ENCODE results near the gene ODR4. TPM values are rescaled to one million over a fixed set of nuclear protein-coding genes. Genes with fewer than 3 reads are reported as not detected.
"Not testable (repeated sequence)": the region's sequence is repeated elsewhere in the genome, so short reads cannot be mapped to it uniquely, and the experiment has no call there.

Gene ODR4
- total and polyA plus RNA-seq, 10 donors, result 6.2 to 22.1 (median 16.9) TPM

DNA sequence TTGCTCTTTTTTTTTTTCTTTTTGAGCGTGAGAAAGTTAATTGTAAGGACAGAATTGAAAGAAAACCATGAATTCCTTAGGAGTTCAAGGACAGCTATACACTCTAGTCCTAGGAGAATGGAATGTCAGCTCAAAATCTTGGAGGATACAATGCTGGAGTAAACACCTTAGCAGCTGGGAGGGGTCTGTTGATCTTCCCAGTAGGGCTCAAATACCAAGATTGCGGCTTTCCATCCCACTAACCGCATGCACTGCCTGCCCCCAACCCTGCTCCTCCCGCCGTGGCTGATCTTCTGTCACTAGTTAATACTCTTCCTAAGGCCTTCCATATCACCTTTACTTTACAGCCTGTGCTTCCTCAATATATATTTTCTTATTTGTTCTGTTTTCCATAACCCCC is 87.9 kb downstream of the ODR4 start:
- intact Hi-C loops (cut with DNase I; ENCODE audit: low total_unique reads), result no loop called here
- no peak overlapping the region for H3K4me3 ChIP-seq
- no peak for TF ChIP-seq POLR2AphosphoS5 (IDR thresholded peaks at IDR 0.05)
- no peak for TF ChIP-seq POLR2A (IDR thresholded peaks at IDR 0.05)
- TF ChIP-seq, protein P1, sequence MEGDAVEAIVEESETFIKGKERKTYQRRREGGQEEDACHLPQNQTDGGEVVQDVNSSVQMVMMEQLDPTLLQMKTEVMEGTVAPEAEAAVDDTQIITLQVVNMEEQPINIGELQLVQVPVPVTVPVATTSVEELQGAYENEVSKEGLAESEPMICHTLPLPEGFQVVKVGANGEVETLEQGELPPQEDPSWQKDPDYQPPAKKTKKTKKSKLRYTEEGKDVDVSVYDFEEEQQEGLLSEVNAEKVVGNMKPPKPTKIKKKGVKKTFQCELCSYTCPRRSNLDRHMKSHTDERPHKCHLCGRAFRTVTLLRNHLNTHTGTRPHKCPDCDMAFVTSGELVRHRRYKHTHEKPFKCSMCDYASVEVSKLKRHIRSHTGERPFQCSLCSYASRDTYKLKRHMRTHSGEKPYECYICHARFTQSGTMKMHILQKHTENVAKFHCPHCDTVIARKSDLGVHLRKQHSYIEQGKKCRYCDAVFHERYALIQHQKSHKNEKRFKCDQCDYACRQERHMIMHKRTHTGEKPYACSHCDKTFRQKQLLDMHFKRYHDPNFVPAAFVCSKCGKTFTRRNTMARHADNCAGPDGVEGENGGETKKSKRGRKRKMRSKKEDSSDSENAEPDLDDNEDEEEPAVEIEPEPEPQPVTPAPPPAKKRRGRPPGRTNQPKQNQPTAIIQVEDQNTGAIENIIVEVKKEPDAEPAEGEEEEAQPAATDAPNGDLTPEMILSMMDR (IDR thresholded peaks at IDR 0.05 in 8 of 11, conservative IDR thresholded peaks at IDR 0.05 in 3 of 11), result no peak
- no peaks in the 10 kb centered on the region for H3K9me3 ChIP-seq
- no peak overlapping the region for H3K27ac ChIP-seq
- whole genome bisulfite sequencing, 5 donors, result 79 to 89% (median 86%) methylated on average over 5 of the region's 5 CpGs
- H3K36me3 ChIP-seq, result no peaks in the 10 kb centered on the region
- no peak for DNase-seq
- H3K4me1 ChIP-seq, result no peaks in the 10 kb centered on the region
- H3K27me3 ChIP-seq (replicated peaks in 1 of 7), result no peaks in the 10 kb centered on the region

DNA sequence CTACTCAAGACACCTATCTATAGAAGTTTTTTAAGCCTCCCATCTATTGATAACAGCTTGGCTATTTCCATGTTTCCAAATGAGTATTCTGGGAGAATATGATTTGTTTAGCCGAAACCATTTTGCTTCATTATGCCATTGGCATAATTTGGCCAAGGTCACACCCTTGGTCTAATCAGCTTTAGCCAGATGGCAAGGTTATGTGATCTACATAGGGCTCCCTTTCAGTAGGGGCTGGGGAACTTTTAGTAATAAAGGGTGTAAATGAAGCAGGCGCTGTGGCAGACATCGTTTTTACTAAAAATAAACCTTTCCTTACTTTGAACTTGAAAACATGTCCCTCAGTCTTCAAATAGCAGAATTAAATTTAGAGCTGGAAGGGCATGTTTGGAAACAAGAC is 88.3 kb downstream of the ODR4 start:
- intact Hi-C loops (cut with DNase I; ENCODE audit: low total_unique reads), result no loop called here
- H3K36me3 ChIP-seq, result no peaks in the 10 kb centered on the region
- DNase-seq, result no peak
- H3K4me1 ChIP-seq, result no peaks in the 10 kb centered on the region
- H3K27ac ChIP-seq, result no peak overlapping the region
- H3K27me3 ChIP-seq (replicated peaks in 1 of 7), result no peaks in the 10 kb centered on the region
- H3K9me3 ChIP-seq, result no peaks in the 10 kb centered on the region
- TF ChIP-seq, protein P1 (IDR thresholded peaks at IDR 0.05 in 8 of 11, conservative IDR thresholded peaks at IDR 0.05 in 3 of 11), result no peak
- TF ChIP-seq POLR2AphosphoS5 (IDR thresholded peaks at IDR 0.05) (no peak), POLR2A (IDR thresholded peaks at IDR 0.05) (no peak)
- 84 to 93% (median 85%) methylated on average over 3 of the region's 3 CpGs for WGBS, 5 donors
- no peak overlapping the region for H3K4me3 ChIP-seq

DNA sequence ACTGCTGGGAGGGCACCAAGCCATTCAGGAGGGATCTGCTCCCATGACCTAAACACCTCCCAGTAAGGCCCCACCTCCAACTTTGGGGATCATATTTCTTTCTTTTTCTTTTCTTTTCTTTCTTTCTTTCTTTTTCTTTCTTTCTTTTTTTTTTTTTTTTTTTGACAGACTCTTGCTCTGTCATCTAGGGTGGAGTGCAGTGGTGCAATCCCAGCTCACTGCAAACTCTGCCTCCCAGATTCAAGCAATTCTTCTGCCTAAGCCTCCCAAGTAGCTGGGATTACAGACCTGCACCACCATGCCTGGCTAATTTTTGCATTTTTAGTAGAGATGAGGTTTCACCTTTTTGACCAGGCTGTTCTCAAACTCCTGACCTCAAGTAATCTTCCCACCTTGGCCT is 89.9 kb downstream of the ODR4 start:
- H3K4me3 ChIP-seq; H3K4me1 ChIP-seq; DNase-seq; H3K27ac ChIP-seq; H3K36me3 ChIP-seq; H3K9me3 ChIP-seq; H3K27me3 ChIP-seq (replicated peaks in 1 of 7); intact Hi-C loops (cut with DNase I; ENCODE audit: low total_unique reads): not testable (repeated sequence)

DNA sequence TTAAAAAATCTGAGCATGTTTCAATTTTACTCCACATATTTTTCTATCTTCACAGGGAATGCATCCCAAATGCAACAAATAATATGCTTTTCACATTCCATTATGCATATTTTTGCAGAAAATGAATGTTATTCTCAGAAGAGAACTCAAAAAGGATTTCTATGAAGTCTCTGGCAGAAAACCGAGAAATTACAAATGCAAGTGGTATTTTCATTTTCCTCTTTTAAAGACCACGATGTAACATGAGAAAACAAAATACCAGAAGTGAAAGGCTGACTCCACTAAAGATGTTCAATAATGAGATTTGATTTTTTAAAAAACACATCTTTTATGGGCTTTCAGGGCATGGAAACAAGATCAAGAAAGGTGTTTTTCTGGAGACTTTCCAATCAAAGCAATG is 90.3 kb downstream of the ODR4 start:
- no peaks in the 10 kb centered on the region for H3K9me3 ChIP-seq
- H3K27ac ChIP-seq, result no peak overlapping the region
- H3K4me1 ChIP-seq, result no peaks in the 10 kb centered on the region
- no peak overlapping the region for H3K4me3 ChIP-seq
- no peak for TF ChIP-seq POLR2AphosphoS5 (IDR thresholded peaks at IDR 0.05)
- no peak for TF ChIP-seq POLR2A (IDR thresholded peaks at IDR 0.05)
- TF ChIP-seq, protein P1 (IDR thresholded peaks at IDR 0.05 in 8 of 11, conservative IDR thresholded peaks at IDR 0.05 in 3 of 11), result no peak
- intact Hi-C loops (cut with DNase I; ENCODE audit: low total_unique reads), result no loop called here
- H3K36me3 ChIP-seq, result no peaks in the 10 kb centered on the region
- DNase-seq, result no peak
- WGBS, 5 donors, result 58 to 68% (median 65%) methylated on average over 2 of the region's 2 CpGs
- H3K27me3 ChIP-seq (replicated peaks in 1 of 7), result no peaks in the 10 kb centered on the region

Other genes with a start within 250 kb of the ODR4 start
- gene PRG4, start 79.6 kb upstream of the ODR4 start, total RNA-seq, result 1 to 10 TPM in 2 of 7 donors, under 1 TPM in 4, not detected in 1; 0.09 to 1.8 (median 0.14) TPM
- gene PRG4, start 79.6 kb upstream of the ODR4 start, polyA plus RNA-seq, result under 1 TPM; 0.02 to 0.53 (median 0.03) TPM
- gene TPR, start 585 bp upstream of the ODR4 start, total RNA-seq, result 100 to 1,000 TPM in 5 of 7 donors, 10 to 100 TPM in 2; 95.0 to 129 (median 110) TPM
- gene TPR, start 585 bp upstream of the ODR4 start, polyA plus RNA-seq, result 10 to 100 TPM; 23.8 to 27.3 (median 24.1) TPM
- gene PDC, start 85.3 kb downstream of the ODR4 start, total RNA-seq, result not detected
- not detected for gene PDC, start 85.3 kb downstream of the ODR4 start, polyA plus RNA-seq